Activated CD4-positive, alpha-beta T cell treated with anti-CD3 and anti-CD28 coated beads, Interleukin-2, amount 50 U/mL, for 4 hours (primary cell): ENCODE measurements around the gene DYTN.

ENCODE experiments used
- DNase-seq, 2 experiments: peaks; one replicate each; pipeline ENCODE4 v3.0.0-alpha.2; 2020

Gene DYTN

GRCh38 chr2:206698811-206699210 lies 19.4 kb downstream of the DYTN start:
- no peak for DNase-seq

- no peak for DNase-seq
These were observed 21.3 kb downstream of the DYTN start for GRCh38 chr2:206696910-206697309.

GRCh38 chr2:206693399-206694137 lies 24.6 kb downstream of the DYTN start:
- no peak for DNase-seq

GRCh38 chr2:206692971-206693370 lies 25.2 kb downstream of the DYTN start:
- no peak for DNase-seq

- DNase-seq = no peak
These were observed 29.2 kb downstream of the DYTN start for GRCh38 chr2:206688990-206689389.

GRCh38 chr2:206688453-206688852 lies 29.7 kb downstream of the DYTN start:
- DNase-seq = no peak

GRCh38 chr2:206683546-206683945 lies 34.6 kb downstream of the DYTN start:
- DNase-seq = no peak

- no peak for DNase-seq
These were observed 47.5 kb downstream of the DYTN start for GRCh38 chr2:206670531-206671319.

GRCh38 chr2:206665251-206665650 lies 52.9 kb downstream of the DYTN start:
- DNase-seq = no peak

GRCh38 chr2:206657087-206657486 lies 61.1 kb downstream of the DYTN start:
- DNase-seq = no peak

GRCh38 chr2:206647985-206648384 lies 70.2 kb downstream of the DYTN start:
- DNase-seq = no peak

GRCh38 chr2:206642075-206643025 lies 75.8 kb downstream of the DYTN start, which contains the start of gene FAM237A:
Gene FAM237A (plus strand): TSS chr2:206642487. CDS start chr2:206644237, 1,750 bp downstream.
- DNase-seq = no peak

- no peak for DNase-seq
These were observed 77.0 kb downstream of the DYTN start for GRCh38 chr2:206641226-206641625.

- DNase-seq = no peak
These were observed 78.6 kb downstream of the DYTN start for GRCh38 chr2:206639636-206640035.

GRCh38 chr2:206635015-206635414 lies 83.2 kb downstream of the DYTN start:
- no peak for DNase-seq

GRCh38 chr2:206631340-206631739 lies 86.9 kb downstream of the DYTN start:
- no peak for DNase-seq

GRCh38 chr2:206627632-206628031 lies 90.6 kb downstream of the DYTN start:
- no peak for DNase-seq

- no peak for DNase-seq
These were observed 92.1 kb downstream of the DYTN start for GRCh38 chr2:206626108-206626507.

GRCh38 chr2:206619011-206619410 lies 99.2 kb downstream of the DYTN start:
- DNase-seq = no peak

GRCh38 chr2:206616151-206616550 lies 102.0 kb downstream of the DYTN start:
- no peak for DNase-seq

GRCh38 chr2:206615417-206616089 lies 102.6 kb downstream of the DYTN start:
- no peak for DNase-seq

- no peak for DNase-seq
These were observed 103.4 kb downstream of the DYTN start for GRCh38 chr2:206614811-206615210.
